ENCODE measurements around the gene ARPC2. TPM values are rescaled to one million over a fixed set of nuclear protein-coding genes. Genes with fewer than 3 reads are reported as not detected.

ARPC2 gene
- total and polyA plus RNA-seq, 7 donors: 150 to 274 (median 198) TPM

- H3K9me3 ChIP-seq: no peaks in the 10 kb centered on the region
- H3K4me1 ChIP-seq: peaks cover 89% of the 10 kb centered on the region
- peak; percentile 79 to 84 (median 80) for ATAC-seq
Observed at GRCh38 chr2:218286570-218287459, 69.8 kb downstream of the ARPC2 start.

GRCh38 chr2:218289639-218290315 is 72.8 kb downstream of the ARPC2 start:
- TF ChIP-seq CTCF (IDR thresholded peaks at IDR 0.05): no peak
- peak overlapping the region; percentile 93 for H3K4me3 ChIP-seq
- DNase-seq (no peak), ATAC-seq (peak in 1 of 4 donors; percentile 21)
- H3K9me3 ChIP-seq: no peaks in the 10 kb centered on the region
- H3K36me3 ChIP-seq (ENCODE audit: insufficient read depth in 1 of 2, low read depth in 1 of 2): no peaks in the 10 kb centered on the region
- peak overlapping the region; percentile 96 for H3K27ac ChIP-seq
- intact Hi-C loops (cut with DNase I): loop anchor here (5.0 to 10.0 kb wide), 5 partner anchors 108 to 375 kb away; partner anchors contain the start of genes CNOT9 (in 1 of the 2), CTDSP1 (in 1 of the 2) and USP37 (in 1 of the 2)
- 21 to 32% (median 26%) methylated on average over 6 of the region's 6 CpGs for WGBS, 3 donors
- no peaks in the 10 kb centered on the region for H3K27me3 ChIP-seq (ENCODE audit: insufficient read depth in 3 of 3, low read length in 2 of 3)
- peaks cover 59% of the 10 kb centered on the region for H3K4me1 ChIP-seq

More at GRCh38 chr2:218286570-218287459, 69.8 kb downstream of the ARPC2 start:
- peak; percentile 90 to 94 for DNase-seq
- intact Hi-C loops (cut with DNase I): no loop called here
- Histone ChIP-seq H3K27ac (peak overlapping the region; percentile 96), H3K4me3 (peak overlapping the region; percentile 74), H3K36me3 (ENCODE audit: insufficient read depth in 1 of 2, low read depth in 1 of 2) (peaks cover 0 to 17% of the 10 kb centered on the region in 2 donors), H3K27me3 (ENCODE audit: insufficient read depth in 3 of 3, low read length in 2 of 3) (no peaks in the 10 kb centered on the region)
- WGBS, 3 donors: 1% methylated on average over 11 of the region's 11 CpGs
- TF ChIP-seq CTCF (IDR thresholded peaks at IDR 0.05): no peak

DNA sequence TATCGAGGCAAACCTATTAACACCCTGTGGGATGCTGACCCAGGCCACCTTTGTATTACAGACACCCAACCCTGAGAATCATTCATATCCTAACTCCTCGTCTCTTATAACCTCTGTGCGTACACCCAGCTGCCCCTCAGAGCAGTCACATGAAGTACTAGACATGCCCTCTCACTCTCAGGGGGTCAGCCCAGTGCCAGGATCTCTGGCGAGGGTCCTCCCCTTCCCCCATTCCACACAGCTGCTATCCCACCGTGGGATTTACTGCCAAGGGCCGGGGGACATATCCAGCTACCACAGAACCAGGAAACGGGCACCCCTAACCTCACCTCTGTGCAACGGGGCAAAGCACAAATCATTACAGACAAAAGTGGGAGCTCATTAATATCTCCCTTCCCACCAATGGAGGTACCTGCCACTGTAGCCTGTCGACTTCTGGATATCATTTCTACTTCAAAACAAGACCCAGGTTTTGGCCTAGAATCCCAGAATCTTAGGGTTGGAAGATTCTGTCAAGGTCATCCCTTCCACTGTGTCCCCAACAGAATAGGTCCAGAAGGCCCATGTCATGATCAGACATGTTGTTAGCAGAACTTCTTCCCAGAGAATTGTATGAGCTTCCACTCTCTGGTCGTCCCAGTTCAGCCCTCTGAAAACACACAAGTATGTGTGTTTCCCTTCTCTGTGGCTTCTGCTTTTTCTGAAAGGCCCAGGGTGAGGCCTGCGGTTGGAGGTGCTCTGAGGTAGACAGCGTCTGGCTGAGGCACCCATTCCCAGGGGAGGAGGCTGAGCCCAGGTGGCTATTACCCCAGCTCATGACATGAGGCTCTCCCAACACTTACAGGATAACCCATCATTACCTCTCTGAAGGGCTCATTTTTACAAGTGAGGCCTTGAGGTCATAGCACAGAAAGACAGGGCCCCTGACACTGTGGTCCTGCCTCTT is 73.6 kb downstream of the ARPC2 start:
- WGBS, 3 donors: 30 to 45% (median 30%) methylated on average over 12 of the region's 12 CpGs
- Histone ChIP-seq H3K4me1 (peaks cover 51% of the 10 kb centered on the region), H3K4me3 (peak overlapping the region; percentile 93), H3K36me3 (ENCODE audit: insufficient read depth in 1 of 2, low read depth in 1 of 2) (no peaks in the 10 kb centered on the region), H3K27ac (peak overlapping the region; percentile 96), H3K9me3 (no peaks in the 10 kb centered on the region), H3K27me3 (ENCODE audit: insufficient read depth in 3 of 3, low read length in 2 of 3) (no peaks in the 10 kb centered on the region)
- DNase-seq: no peak
- no peak for ATAC-seq
- intact Hi-C loops (cut with DNase I): loop anchor here (5.0 to 10.0 kb wide), 5 partner anchors 107 to 374 kb away; partner anchors contain the start of genes CNOT9 (in 1 of the 2), CTDSP1 (in 1 of the 2) and USP37 (in 1 of the 2)
- no peak for TF ChIP-seq CTCF (IDR thresholded peaks at IDR 0.05)

All from psoas muscle (tissue), 8 donors.